ENCODE results near the gene DENND1A.

GRCh38 chr9:123456011-123456410 is 473.9 kb downstream of the DENND1A start:
- TF ChIP-seq CTCF (IDR thresholded peaks at IDR 0.05) (no peak), POLR2A (IDR thresholded peaks at IDR 0.05) (no peak)

All from adrenal gland (tissue), 5 donors.